Stimulated activated CD4-positive, alpha-beta T cell treated with anti-CD3 and anti-CD28 coated beads, Interleukin-15, amount 100 ng/mL, for 1 hour (primary cell): ENCODE results near the gene RAPGEF1.
"Not testable (repeated sequence)": the region's sequence is repeated elsewhere in the genome, so short reads cannot be mapped to it uniquely, and the experiment has no call there.

Experiments used
- DNase-seq, 2 donors: peaks; one replicate each; pipeline ENCODE4 v3.0.0-alpha.2; 2020; ENCODE audit warnings: low read depth in 1 of 2, low spot score in 1 of 2

RAPGEF1 gene

GRCh38 chr9:131575946-131576853 lies 163.7 kb downstream of the RAPGEF1 start:
- no peak for DNase-seq

- no peak for DNase-seq
Measured at GRCh38 chr9:131574730-131575640, 164.9 kb downstream of the RAPGEF1 start.

GRCh38 chr9:131567910-131568309 lies 172.0 kb downstream of the RAPGEF1 start:
- DNase-seq, result no peak

- no peak for DNase-seq
Measured at GRCh38 chr9:131566158-131566557, 173.7 kb downstream of the RAPGEF1 start.

- DNase-seq, result no peak
Measured at GRCh38 chr9:131565369-131565768, 174.5 kb downstream of the RAPGEF1 start.

- DNase-seq, result no peak
Measured at GRCh38 chr9:131562032-131562959, 177.6 kb downstream of the RAPGEF1 start.

- no peak for DNase-seq
Measured at GRCh38 chr9:131559421-131560000, 180.4 kb downstream of the RAPGEF1 start.

GRCh38 chr9:131557855-131558548 lies 181.9 kb downstream of the RAPGEF1 start:
- DNase-seq, result no peak

- no peak for DNase-seq
Measured at GRCh38 chr9:131555841-131556673, 183.8 kb downstream of the RAPGEF1 start.

GRCh38 chr9:131554843-131555351 lies 185.0 kb downstream of the RAPGEF1 start:
- no peak for DNase-seq

- no peak for DNase-seq
Measured at GRCh38 chr9:131554087-131554842, 185.6 kb downstream of the RAPGEF1 start.

GRCh38 chr9:131552030-131552429 lies 187.8 kb downstream of the RAPGEF1 start:
- no peak for DNase-seq

- DNase-seq, result not testable (repeated sequence)
Measured at GRCh38 chr9:131550465-131550864, 189.4 kb downstream of the RAPGEF1 start.

GRCh38 chr9:131549186-131549585 lies 190.7 kb downstream of the RAPGEF1 start:
- not testable (repeated sequence) for DNase-seq

- DNase-seq, result no peak
Measured at GRCh38 chr9:131546336-131547084, 193.4 kb downstream of the RAPGEF1 start.

- DNase-seq, result no peak
Measured at GRCh38 chr9:131545786-131546335, 194.0 kb downstream of the RAPGEF1 start.
